Hematopoietic multipotent progenitor cell treated with erythropoietin and hydrocortisone succinate and interleukin-3 and kit ligand, for 6 days (in vitro differentiated cells): Measurements from ENCODE around the gene DAPK2.

ENCODE experiments used
- DNase-seq: peaks from one replicate; pipeline ENCODE4 v3.0.0-alpha.2; 2015

The DAPK2 gene

DNA sequence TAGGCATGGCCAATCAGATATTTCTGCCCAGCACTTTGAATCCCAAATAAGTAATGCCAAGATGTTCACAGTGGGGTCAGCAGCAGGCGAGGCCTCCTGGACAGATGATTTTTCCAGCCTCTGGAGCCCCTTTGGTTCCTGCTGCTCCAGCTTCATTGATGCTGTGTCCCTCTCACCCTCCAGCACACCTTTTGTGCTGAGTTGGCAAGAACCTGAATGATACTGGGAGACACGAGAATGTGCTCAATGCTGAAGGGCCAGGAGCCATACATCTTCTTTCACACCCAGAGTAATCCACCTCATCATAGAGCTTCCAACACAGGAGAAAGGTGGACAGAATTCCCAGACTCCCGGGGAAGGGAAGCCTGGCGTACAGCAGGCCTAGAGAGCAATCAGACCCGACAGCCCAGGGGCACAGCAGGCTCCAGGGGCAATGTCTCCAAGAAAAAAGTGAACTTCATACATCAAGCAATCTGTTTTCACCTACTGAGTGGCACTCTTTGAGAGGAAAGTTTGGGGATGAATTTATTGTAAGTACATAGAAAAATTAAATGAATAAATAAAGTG is 6.7 kb upstream of the DAPK2 start:
- no peak for DNase-seq

DNA sequence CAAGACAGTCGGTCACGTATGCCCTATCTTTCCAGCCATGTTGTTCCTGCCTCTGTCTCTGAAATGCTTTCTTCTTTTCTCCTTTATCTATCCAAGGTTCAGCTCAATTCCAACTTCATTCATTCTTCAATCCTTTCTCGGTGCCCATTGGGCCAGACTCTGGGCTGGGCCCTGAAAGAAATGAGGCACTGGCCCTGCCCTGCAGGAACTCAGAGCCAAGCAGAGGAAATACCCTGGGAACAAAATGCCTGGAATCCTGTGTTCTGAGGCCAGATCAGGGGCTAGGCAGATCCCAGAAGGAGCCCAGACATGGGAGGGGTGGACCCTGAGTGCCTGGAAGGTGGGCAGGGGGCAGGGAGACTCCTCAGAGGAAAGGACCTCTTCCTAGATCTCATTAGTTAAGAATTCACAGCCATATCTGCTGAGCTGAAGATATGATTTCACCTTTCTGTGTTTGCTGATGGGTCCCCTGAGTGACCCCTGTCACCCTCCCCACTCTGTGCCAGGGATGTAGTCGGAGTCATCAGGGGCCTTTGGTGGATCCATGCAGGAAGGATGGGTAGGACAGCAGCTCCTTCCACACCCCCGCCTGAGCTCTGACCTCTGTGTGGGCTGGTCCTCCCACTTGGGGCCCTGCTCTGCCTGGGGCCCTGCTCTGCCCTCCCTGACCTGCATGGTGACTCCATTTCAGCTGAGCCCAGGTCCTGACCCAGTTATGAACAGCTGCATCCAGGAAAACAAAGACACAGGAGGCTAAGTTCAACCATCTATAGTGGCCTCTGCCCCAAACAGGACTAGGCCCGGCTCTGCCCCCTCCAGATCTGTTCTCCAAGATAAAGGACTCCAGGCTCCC is 5.3 kb upstream of the DAPK2 start:
- no peak for DNase-seq

DNA sequence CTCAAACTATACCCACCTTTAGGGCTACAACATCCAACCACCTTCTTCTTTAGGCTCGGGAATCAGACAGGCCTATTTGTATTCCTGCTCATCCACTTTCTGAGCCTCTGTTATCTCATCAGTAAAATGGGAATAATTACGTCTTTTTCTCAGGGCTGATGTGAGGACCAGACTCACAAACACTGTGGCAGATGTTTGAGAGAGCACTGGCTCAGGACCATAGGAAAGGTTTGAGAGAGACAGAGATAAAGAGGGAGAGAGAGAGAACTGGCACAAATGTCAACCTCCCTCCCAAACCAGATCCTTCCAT is 4.8 kb upstream of the DAPK2 start:
- no peak for DNase-seq

- DNase-seq = no peak
These were observed 4.2 kb upstream of the DAPK2 start for GRCh38 chr15:64050281-64051092.

DNA sequence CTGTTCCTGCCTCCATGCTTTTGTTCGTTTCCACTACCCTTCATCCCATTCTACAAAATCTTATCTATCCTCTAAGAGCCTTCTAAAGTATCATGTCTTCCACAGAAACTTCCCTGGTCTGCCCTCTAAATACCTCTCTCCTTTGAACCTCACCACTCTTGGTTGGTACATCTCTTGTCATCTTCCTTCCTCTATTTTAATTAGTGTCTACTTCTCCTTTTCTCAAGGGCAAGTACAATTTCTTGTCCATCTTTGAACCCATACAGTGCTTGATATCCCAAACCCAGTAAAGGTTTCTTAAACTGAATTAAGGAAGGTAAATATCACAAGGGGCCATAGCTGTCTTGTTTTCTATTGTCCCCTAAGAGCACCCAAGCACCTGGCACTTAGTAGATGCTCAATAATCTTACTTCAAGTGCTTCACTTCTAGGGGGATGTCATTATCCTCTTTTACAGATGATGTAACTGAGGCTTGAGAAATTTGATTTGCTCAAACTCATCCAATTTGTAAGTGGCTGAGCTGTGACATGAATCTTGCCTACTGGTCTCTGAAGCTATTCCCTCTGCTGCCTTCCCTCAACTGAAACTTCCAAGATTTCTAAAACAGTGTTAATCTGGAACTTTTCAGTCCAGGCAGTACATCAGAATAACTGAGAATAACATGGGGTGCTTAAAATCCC is 2.6 kb upstream of the DAPK2 start:
- peak; percentile 48 for DNase-seq

GRCh38 chr15:64045774-64046420 is 388 bp downstream of the DAPK2 start:
- no peak for DNase-seq

DNA sequence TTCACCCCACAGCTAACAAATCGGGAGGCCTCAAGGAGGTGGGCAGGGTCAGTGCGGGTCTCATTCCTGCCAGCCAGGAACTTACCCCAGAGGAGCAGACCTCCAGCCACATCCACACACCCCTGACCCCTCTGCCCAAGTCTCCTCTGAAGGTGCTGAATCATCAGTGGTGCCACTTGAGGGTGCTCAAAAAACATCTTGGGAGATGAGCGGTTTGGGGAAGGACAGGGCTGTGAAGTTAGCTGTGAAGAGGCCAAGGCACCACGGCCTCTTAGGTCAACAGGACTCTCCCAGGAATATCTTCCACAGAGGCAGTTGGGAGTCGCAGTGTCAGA is 1.2 kb downstream of the DAPK2 start:
- DNase-seq = no peak

- peak; percentile 43 for DNase-seq
These were observed 1.8 kb downstream of the DAPK2 start for GRCh38 chr15:64044300-64045100.

- DNase-seq = no peak
These were observed 7.2 kb downstream of the DAPK2 start for GRCh38 chr15:64038878-64039610.

DNA sequence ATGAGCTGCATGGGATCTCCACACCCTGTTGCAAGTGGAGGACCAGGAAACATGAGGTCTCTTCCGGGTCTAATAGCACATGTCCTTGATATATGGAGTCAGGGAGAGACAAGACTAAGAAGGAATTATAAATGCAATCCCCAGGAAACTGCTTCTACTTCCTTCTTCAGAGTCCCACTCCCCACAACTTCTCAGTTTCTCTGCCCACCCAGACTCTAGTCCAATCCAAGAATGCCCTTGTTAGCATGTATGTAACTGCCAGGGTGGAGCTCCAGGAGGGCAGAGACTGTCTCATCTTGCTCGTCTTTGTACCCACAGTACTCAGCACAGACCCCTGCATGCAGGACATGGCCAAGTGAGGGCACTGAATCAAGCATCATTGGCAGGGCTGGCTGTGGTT is 8.3 kb downstream of the DAPK2 start:
- DNase-seq = no peak

DNA sequence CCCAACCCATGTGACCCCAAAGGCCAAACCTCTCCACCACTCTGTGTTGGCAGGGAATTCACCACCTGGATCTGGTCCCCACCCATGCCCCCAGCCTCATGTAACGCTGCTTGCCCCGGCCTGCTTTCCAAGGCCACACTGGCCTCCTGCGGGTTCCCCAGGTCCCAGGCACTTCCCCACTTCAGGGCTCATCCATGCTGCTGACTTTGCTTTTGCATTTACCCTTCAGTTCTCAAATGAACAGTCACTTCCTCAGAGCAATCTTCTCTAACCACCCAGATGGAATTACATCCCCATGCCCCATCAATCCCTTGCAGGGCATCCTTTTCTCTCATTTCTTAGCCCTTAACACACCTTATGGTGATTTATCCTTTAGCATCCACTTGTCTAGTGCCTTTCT is 9.2 kb downstream of the DAPK2 start:
- DNase-seq = no peak

DNA sequence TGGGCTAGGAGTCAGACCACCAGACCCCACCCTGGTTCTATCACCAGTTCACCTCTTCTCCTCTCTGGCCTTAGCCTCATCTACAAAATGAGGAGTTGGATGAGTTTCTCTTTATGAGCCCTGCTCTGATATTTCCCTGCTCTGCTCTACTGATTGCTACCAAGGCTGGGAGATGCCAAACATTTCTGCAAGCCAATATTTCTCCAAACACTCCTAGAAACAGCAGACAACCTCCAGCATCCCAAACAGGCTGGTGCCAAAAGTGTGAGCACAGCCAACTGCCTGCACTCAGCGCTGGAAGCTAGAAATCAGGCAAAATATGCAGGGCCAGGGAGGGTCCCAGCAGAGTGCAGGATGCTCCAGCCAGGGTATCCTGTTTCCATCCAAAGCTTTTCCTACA is 10.8 kb downstream of the DAPK2 start:
- no peak for DNase-seq

GRCh38 chr15:64034519-64034918 is 11.8 kb downstream of the DAPK2 start:
- no peak for DNase-seq

- DNase-seq = peak; percentile 37
These were observed 14.0 kb downstream of the DAPK2 start for GRCh38 chr15:64032329-64032728.

GRCh38 chr15:64030123-64030522 is 16.2 kb downstream of the DAPK2 start:
- no peak for DNase-seq

DNA sequence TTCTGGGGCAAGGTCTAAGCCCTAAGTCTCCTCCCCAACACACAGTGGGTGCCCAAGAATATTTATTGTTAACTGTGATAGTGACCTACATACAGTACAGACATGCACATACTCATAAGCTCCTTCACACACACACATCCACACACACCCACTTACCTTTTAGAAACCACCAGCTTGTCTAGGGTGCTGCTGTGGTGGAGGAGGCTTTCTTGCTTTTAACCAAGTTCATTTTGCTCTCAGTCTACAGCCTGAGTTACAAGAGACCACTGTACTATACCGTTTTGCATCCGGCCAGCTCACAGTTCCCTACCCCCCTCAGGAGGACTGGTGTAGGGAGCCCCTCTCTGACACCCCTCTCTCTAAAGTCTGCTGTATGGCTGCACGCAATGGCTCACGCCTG is 16.7 kb downstream of the DAPK2 start:
- no peak for DNase-seq

DNA sequence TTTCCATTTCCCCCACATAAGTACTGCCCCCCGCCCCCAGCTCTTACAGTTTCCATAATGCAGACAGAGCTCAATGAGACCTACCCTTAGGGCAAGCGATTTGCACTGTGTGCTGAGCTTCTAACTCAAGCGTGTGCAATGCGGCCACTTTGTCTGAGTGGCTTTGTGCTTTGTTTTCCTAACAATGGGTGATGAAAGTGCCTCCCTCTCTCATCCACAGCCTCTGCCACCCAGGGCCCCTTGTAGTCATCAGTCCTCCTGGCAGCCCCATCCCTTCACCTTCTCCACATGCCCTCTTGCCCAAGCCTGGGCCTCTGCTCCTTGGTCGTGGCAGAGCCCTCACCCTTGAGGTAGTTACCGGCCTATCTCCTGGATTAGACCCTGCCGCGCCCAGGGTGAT is 17.2 kb downstream of the DAPK2 start:
- no peak for DNase-seq

DNA sequence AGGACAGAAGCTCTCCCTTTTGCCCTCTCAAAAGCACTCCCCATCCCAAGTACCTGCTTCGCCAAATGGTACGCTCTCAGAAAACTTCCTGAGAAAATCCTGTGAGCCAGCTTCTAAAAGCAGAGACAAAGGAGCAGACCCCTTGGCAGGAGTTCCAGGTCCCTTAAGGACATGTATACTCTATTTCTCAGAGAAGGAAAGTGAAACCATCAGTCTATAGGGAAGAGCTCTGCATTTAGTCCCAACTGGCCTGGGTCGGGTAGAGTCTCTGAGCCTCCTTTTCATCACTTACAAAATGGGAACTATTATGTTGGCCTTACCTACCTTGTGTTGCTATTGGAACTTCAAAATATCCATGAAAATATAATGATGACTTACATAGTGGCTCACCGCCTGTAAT is 19.7 kb downstream of the DAPK2 start:
- DNase-seq = no peak

GRCh38 chr15:64024172-64025050 is 21.9 kb downstream of the DAPK2 start:
- DNase-seq = peak; percentile 56

DNA sequence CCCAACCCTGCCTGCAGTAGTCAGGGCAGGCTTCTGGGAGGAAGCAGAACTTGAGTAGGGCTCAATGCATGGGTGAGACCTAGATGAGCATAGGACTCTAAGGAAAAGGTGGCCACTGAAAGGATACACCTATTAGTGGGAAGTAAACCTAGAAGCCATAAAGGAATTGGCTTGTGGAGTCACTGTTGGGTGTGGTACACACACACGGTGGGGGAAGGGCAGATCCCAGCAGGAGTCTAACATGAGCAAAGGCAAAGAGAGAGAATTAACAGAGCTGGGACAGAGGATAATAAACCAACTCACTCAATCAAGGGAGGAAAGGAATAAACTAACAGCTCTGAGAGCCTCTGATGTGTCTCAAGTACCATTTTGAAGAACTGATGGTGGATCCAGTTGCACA is 23.1 kb downstream of the DAPK2 start:
- no peak for DNase-seq
